Uterus (tissue), 2 donors: ENCODE data around the gene ROCK2.

Experiments used
- CTCF ChIP-seq, 4 experiments: fragments of 200-600 bp in 2 of 4; fragments of 450-650 bp in 2 of 4; sonication (generic) in 2 of 4; IDR thresholded peaks; one replicate each; pipeline ENCODE4 v1.5.1; 2016 to 2019; ENCODE audit warnings: antibody characterized with exemption in 4 of 4, mild to moderate bottlenecking in 2 of 4, moderate library complexity in 1 of 4
- POLR2A ChIP-seq, 2 donors: fragments of 450-650 bp; IDR thresholded peaks; one replicate each; pipeline ENCODE4 v1.6.1; 2016; ENCODE audit warnings: antibody characterized with exemption in 2 of 2, mild to moderate bottlenecking in 1 of 2, moderate library complexity in 1 of 2

- no peak for TF ChIP-seq CTCF (IDR thresholded peaks at IDR 0.05)
- TF ChIP-seq POLR2A (IDR thresholded peaks at IDR 0.05) = no peak
These were observed 198.4 kb downstream of the ROCK2 start for GRCh38 chr2:11146076-11146475.
